A549 (cell line): Measurements from ENCODE around the gene SEPTIN10. TPM values are rescaled to one million over a fixed set of nuclear protein-coding genes. Genes with fewer than 3 reads are reported as not detected.

Experiments used
- ATAC-seq, 2 experiments: fragments of 200-7000 bp in 1 of 2; fragments of >200 bp in 1 of 2; cut with Nextera tagmentation in 1 of 2; cut with Tn5 transposase in 1 of 2; 3 replicates each; pipeline versions ENCODE4 v1.8.0 to v1.9.1; 2018 to 2020; ENCODE audit warnings: mild to moderate bottlenecking in 1 of 2, moderate library complexity in 1 of 2
- CTCF ChIA-PET: fragments of 300-600 bp; sonication (Branson Sonifier 250); formaldehyde crosslinking; extraction: SDS; loops from one replicate; lab custom pipeline; 2021; ENCODE audit warnings: antibody characterized with exemption, inconsistent platforms; lab: Yijun Ruan, JAX
- POLR2A ChIA-PET: fragments of 350-600 bp; formaldehyde crosslinking; extraction: SDS; loops from one replicate; lab custom pipeline; 2021; ENCODE audit warnings: antibody characterized with exemption, inconsistent platforms; lab: Yijun Ruan, JAX
- DNase-seq, 2 experiments: peaks; one replicate each; pipeline versions ENCODE4 v3.0.0 to v3.0.0-alpha.2; 2011 to 2016; ENCODE audit warnings: low read depth in 1 of 2, low spot score in 1 of 2
- FAIRE-seq: peaks from 2 replicates; lab custom pipeline; 2011; peaks lifted over from hg19 to GRCh38; lab: Jason Lieb, UNC
- H3K27ac ChIP-seq, 2 experiments: fragments of >200 bp; sonication (Bioruptor Twin); formaldehyde crosslinking; 3 replicates each; pipeline ENCODE4 v1.5.1; 2016 to 2017
- H3K4me1 ChIP-seq: fragments of >200 bp; sonication (Bioruptor Twin); formaldehyde crosslinking; 3 replicates; pipeline ENCODE4 v1.6.1; 2016
- H3K4me2 ChIP-seq: fragments of >200 bp; sonication (Bioruptor Twin); formaldehyde crosslinking; 3 replicates; pipeline ENCODE4 v1.6.1; 2016
- H3K4me3 ChIP-seq: fragments of >200 bp; sonication (Bioruptor Twin); formaldehyde crosslinking; 3 replicates; pipeline ENCODE4 v1.5.1; 2016
- H3K9me3 ChIP-seq: fragments of >200 bp; sonication (Bioruptor Twin); formaldehyde crosslinking; 3 replicates; pipeline ENCODE4 v1.6.1; 2016
- BHLHE40 ChIP-seq: IDR thresholded peaks from 2 replicates; pipeline ENCODE4 v1.6.1; 2012; ENCODE audit warnings: low read depth, low read length, inconsistent platforms
- CBX2 ChIP-seq: fragments of 200-600 bp; sonication (generic); IDR thresholded peaks from 2 replicates; pipeline ENCODE4 v1.6.1; 2016; ENCODE audit warnings: low read depth, mild to moderate bottlenecking, borderline replicate concordance
- CBX8 ChIP-seq: fragments of 200-600 bp; sonication (generic); IDR thresholded peaks from 2 replicates; pipeline ENCODE4 v1.6.1; 2016
- CHD2 ChIP-seq: fragments of 150-350 bp; IDR thresholded peaks from 2 replicates; pipeline ENCODE4 v1.6.1; 2014; ENCODE audit warnings: low read length; ENCODE audit not compliant: partially characterized antibody
- CHD4 ChIP-seq: fragments of 200-600 bp; sonication (generic); IDR thresholded peaks from 2 replicates; pipeline ENCODE4 v1.6.1; 2016; ENCODE audit warnings: antibody characterized with exemption, mild to moderate bottlenecking, borderline replicate concordance
- EHF ChIP-seq: fragments of 250-450 bp; sonication (Bioruptor Pico); IDR thresholded peaks from 2 replicates; pipeline ENCODE4 v1.5.0; 2020; ENCODE audit warnings: mild to moderate bottlenecking
- ELK1 ChIP-seq: fragments of 150-350 bp; IDR thresholded peaks from 2 replicates; pipeline ENCODE4 v1.6.1; 2014; ENCODE audit warnings: low read depth, mild to moderate bottlenecking, low read length
- FOSL2 ChIP-seq, 2 experiments: fragments of 450-650 bp in 1 of 2; fragments of >200 bp in 1 of 2; sonication (Bioruptor Twin) in 1 of 2; formaldehyde crosslinking; IDR thresholded peaks; 2 replicates each; pipeline versions ENCODE4 v1.5.0 to v1.6.1; 2016 to 2020; ENCODE audit warnings: mild to moderate bottlenecking in 1 of 2, moderate library complexity in 1 of 2
- GATA3 ChIP-seq: IDR thresholded peaks from 2 replicates; pipeline ENCODE4 v1.6.1; 2012; ENCODE audit warnings: borderline replicate concordance
- HEYL ChIP-seq: fragments of 250-450 bp; sonication (Bioruptor Pico); IDR thresholded peaks from 2 replicates; pipeline ENCODE4 v1.8.0; 2021; ENCODE audit warnings: mild to moderate bottlenecking, moderate library complexity
- HOXA7 ChIP-seq: fragments of 250-450 bp; sonication (Bioruptor Pico); IDR thresholded peaks from 2 replicates; pipeline ENCODE4 v1.5.0; 2020; ENCODE audit warnings: mild to moderate bottlenecking, moderate library complexity
- HOXB13 ChIP-seq: fragments of 250-450 bp; sonication (Bioruptor Pico); IDR thresholded peaks from 2 replicates; pipeline ENCODE4 v1.5.0; 2020; ENCODE audit warnings: low read depth, mild to moderate bottlenecking, moderate library complexity
- KDM5A ChIP-seq: fragments of 200-600 bp; sonication (generic); IDR thresholded peaks from 2 replicates; pipeline ENCODE4 v1.6.1; 2016; ENCODE audit warnings: antibody characterized with exemption, mild to moderate bottlenecking
- POLR2A ChIP-seq: IDR thresholded peaks from 2 replicates; pipeline ENCODE4 v1.6.1; 2012; ENCODE audit warnings: mild to moderate bottlenecking, low read length
- RAD21 ChIP-seq, 2 experiments: fragments of >200 bp in 1 of 2; sonication (Bioruptor Twin) in 1 of 2; formaldehyde crosslinking in 1 of 2; IDR thresholded peaks in 1 of 2; conservative IDR thresholded peaks in 1 of 2; 2 replicates in 1 of 2; 3 replicates in 1 of 2; pipeline ENCODE4 v1.6.1; 2012 to 2018; ENCODE audit warnings: inconsistent platforms in 1 of 2
- RNF2 ChIP-seq: fragments of 200-600 bp; sonication (generic); IDR thresholded peaks from 2 replicates; pipeline ENCODE4 v1.6.1; 2016; ENCODE audit warnings: low read depth, mild to moderate bottlenecking, antibody characterized with exemption, moderate library complexity, borderline replicate concordance
- SMC3 ChIP-seq: fragments of >200 bp; sonication (Bioruptor Twin); formaldehyde crosslinking; IDR thresholded peaks from 3 replicates; pipeline ENCODE4 v1.6.1; 2018; ENCODE audit warnings: inconsistent platforms
- ZFP36 ChIP-seq: fragments of 450-650 bp; IDR thresholded peaks from 2 replicates; pipeline ENCODE4 v1.6.1; 2014; ENCODE audit warnings: borderline replicate concordance; ENCODE audit not compliant: partially characterized antibody
- ZNF302 ChIP-seq: fragments of 250-450 bp; sonication (Bioruptor Pico); IDR thresholded peaks from 2 replicates; pipeline ENCODE4 v1.9.0; 2021; ENCODE audit warnings: inconsistent platforms, mild to moderate bottlenecking, moderate library complexity
- WGBS: methylation state at CpG from one replicate; pipeline ENCODE4 v1.1.6; 2017; ENCODE audit errors: missing lambda C conversion rate; 5-methylcytosine and 5-hydroxymethylcytosine counted together
- polyA plus RNA-seq, 4 experiments: library from polyadenylated mRNA; depleted of rRNA in 3 of 4; stranded (reverse); fragments of >200 nt; fragmentation: RNase III in 1 of 4; extraction: RNeasy Plus Mini Kit Qiagen cat#74134 plus additional on column Dnase treatment in 1 of 4; gene quantifications; 2 replicates in 3 of 4; 3 replicates in 1 of 4; pipeline ENCODE4 v1.2.3, GENCODE V29; 2011 to 2017
- TF ChIP-seq, protein P1 (sequence below): fragments of 200-600 bp; sonication (generic); IDR thresholded peaks from 2 replicates; pipeline ENCODE4 v1.6.1; 2016; ENCODE audit warnings: antibody characterized with exemption, mild to moderate bottlenecking, moderate library complexity
- TF ChIP-seq, protein P2 (sequence below): fragments of >200 bp; sonication (Bioruptor Twin); formaldehyde crosslinking; IDR thresholded peaks from 3 replicates; pipeline ENCODE4 v1.6.1; 2016

The SEPTIN10 gene
- polyA plus RNA-seq, 2 of the 4 experiments (the other 2 are of a cell fraction), result 87.6 to 95.0 TPM

DNA sequence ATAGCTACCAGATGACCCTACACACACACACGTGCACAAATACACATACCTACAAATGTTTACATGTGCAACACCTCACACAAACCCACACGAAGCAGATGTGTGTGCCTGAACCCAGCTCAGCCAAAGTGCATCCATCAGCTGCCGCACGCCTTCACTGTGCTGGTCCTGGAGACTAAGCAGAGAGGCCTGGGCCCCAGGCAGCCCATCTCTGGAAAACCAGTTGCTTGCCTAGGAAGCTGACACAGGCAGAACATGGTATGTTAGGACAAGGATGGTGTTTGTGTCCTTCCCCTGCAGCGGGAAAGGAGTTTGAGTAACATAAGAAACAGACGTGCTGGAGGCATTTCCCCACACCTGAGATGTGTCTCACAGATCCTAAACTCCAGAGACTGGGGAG, 86.7 kb downstream of the SEPTIN10 start:
- H3K9me3 ChIP-seq, result no peaks in the 10 kb centered on the region
- ChIA-PET CTCF (interaction anchor here (1.0 to 2.4 kb wide), 6 partner anchors 15 to 399 kb away, joined by 3 to 11 read pairs (median 5); no protein-coding TSS in a partner anchor), POLR2A (no interaction called here)
- H3K4me2 ChIP-seq, result no peak overlapping the region
- DNase-seq, result no peak
- TF ChIP-seq CBX2 (no peak), CHD4 (no peak), SMC3 (no peak), ELK1 (no peak), CBX8 (no peak), KDM5A (no peak), EHF (CRISPR knock-in tag) (no peak), HOXA7 (CRISPR knock-in tag) (no peak), RNF2 (no peak), HEYL (CRISPR knock-in tag) (no peak), FOSL2 (IDR thresholded peaks at IDR 0.05) (no peak), FOSL2 (CRISPR knock-in tag; IDR thresholded peaks at IDR 0.05) (no peak), CHD2 (no peak), POLR2A (no peak), ZFP36 (no peak), RAD21 (conservative IDR thresholded peaks at IDR 0.05 in 1 of 2, IDR thresholded peaks at IDR 0.05 in 1 of 2) (no peak)
- TF ChIP-seq, protein P1, sequence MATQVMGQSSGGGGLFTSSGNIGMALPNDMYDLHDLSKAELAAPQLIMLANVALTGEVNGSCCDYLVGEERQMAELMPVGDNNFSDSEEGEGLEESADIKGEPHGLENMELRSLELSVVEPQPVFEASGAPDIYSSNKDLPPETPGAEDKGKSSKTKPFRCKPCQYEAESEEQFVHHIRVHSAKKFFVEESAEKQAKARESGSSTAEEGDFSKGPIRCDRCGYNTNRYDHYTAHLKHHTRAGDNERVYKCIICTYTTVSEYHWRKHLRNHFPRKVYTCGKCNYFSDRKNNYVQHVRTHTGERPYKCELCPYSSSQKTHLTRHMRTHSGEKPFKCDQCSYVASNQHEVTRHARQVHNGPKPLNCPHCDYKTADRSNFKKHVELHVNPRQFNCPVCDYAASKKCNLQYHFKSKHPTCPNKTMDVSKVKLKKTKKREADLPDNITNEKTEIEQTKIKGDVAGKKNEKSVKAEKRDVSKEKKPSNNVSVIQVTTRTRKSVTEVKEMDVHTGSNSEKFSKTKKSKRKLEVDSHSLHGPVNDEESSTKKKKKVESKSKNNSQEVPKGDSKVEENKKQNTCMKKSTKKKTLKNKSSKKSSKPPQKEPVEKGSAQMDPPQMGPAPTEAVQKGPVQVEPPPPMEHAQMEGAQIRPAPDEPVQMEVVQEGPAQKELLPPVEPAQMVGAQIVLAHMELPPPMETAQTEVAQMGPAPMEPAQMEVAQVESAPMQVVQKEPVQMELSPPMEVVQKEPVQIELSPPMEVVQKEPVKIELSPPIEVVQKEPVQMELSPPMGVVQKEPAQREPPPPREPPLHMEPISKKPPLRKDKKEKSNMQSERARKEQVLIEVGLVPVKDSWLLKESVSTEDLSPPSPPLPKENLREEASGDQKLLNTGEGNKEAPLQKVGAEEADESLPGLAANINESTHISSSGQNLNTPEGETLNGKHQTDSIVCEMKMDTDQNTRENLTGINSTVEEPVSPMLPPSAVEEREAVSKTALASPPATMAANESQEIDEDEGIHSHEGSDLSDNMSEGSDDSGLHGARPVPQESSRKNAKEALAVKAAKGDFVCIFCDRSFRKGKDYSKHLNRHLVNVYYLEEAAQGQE, result no peak
- TF ChIP-seq, protein P2, sequence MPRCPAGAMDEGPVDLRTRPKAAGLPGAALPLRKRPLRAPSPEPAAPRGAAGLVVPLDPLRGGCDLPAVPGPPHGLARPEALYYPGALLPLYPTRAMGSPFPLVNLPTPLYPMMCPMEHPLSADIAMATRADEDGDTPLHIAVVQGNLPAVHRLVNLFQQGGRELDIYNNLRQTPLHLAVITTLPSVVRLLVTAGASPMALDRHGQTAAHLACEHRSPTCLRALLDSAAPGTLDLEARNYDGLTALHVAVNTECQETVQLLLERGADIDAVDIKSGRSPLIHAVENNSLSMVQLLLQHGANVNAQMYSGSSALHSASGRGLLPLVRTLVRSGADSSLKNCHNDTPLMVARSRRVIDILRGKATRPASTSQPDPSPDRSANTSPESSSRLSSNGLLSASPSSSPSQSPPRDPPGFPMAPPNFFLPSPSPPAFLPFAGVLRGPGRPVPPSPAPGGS, result no peak
- no peaks in the 10 kb centered on the region for H3K4me1 ChIP-seq
- H3K4me3 ChIP-seq, result no peak overlapping the region
- no peak for FAIRE-seq
- 81% methylated on average over 6 of the region's 6 CpGs for WGBS
- H3K27ac ChIP-seq, result no peak overlapping the region
- ATAC-seq, result no peak

GRCh38 chr2:109526442-109526970, 87.3 kb downstream of the SEPTIN10 start:
- WGBS, result 68% methylated on average over 11 of the region's 11 CpGs
- FAIRE-seq (no peak), ATAC-seq (no peak), DNase-seq (no peak)
- POLR2A ChIA-PET, result no interaction called here
- no peaks in the 10 kb centered on the region for H3K9me3 ChIP-seq
- H3K27ac ChIP-seq, result no peak overlapping the region
- no peak overlapping the region for H3K4me3 ChIP-seq
- CTCF ChIA-PET, result interaction anchor here (0.7 to 1.4 kb wide), 6 partner anchors 10 to 398 kb away, joined by 3 to 7 read pairs (median 4); no protein-coding TSS in a partner anchor
- no peak overlapping the region for H3K4me2 ChIP-seq
- TF ChIP-seq POLR2A (no peak), BHLHE40 (no peak), GATA3 (no peak), ZNF302 (CRISPR knock-in tag) (no peak), SMC3 (no peak), HOXB13 (CRISPR knock-in tag) (no peak), HEYL (CRISPR knock-in tag) (no peak)
- H3K4me1 ChIP-seq, result no peaks in the 10 kb centered on the region
